A549 (cell line): ENCODE data around the gene NFASC. TPM values are rescaled to one million over a fixed set of nuclear protein-coding genes. Genes with fewer than 3 reads are reported as not detected.

Source experiments
- ATAC-seq, 2 experiments: fragments of 200-7000 bp in 1 of 2; fragments of >200 bp in 1 of 2; cut with Nextera tagmentation in 1 of 2; cut with Tn5 transposase in 1 of 2; 3 replicates each; pipeline versions ENCODE4 v1.8.0 to v1.9.1; 2018 to 2020; ENCODE audit warnings: mild to moderate bottlenecking in 1 of 2, moderate library complexity in 1 of 2
- CTCF ChIA-PET: fragments of 300-600 bp; sonication (Branson Sonifier 250); formaldehyde crosslinking; extraction: SDS; loops from one replicate; lab custom pipeline; 2021; ENCODE audit warnings: antibody characterized with exemption, inconsistent platforms; lab: Yijun Ruan, JAX
- POLR2A ChIA-PET: fragments of 350-600 bp; formaldehyde crosslinking; extraction: SDS; loops from one replicate; lab custom pipeline; 2021; ENCODE audit warnings: antibody characterized with exemption, inconsistent platforms; lab: Yijun Ruan, JAX
- DNase-seq, 2 experiments: peaks; one replicate each; pipeline versions ENCODE4 v3.0.0 to v3.0.0-alpha.2; 2011 to 2016; ENCODE audit warnings: low read depth in 1 of 2, low spot score in 1 of 2
- FAIRE-seq: peaks from 2 replicates; lab custom pipeline; 2011; peaks lifted over from hg19 to GRCh38; lab: Jason Lieb, UNC
- H3K27ac ChIP-seq, 2 experiments: fragments of >200 bp; sonication (Bioruptor Twin); formaldehyde crosslinking; 3 replicates each; pipeline ENCODE4 v1.5.1; 2016 to 2017
- H3K4me1 ChIP-seq: fragments of >200 bp; sonication (Bioruptor Twin); formaldehyde crosslinking; 3 replicates; pipeline ENCODE4 v1.6.1; 2016
- H3K4me2 ChIP-seq: fragments of >200 bp; sonication (Bioruptor Twin); formaldehyde crosslinking; 3 replicates; pipeline ENCODE4 v1.6.1; 2016
- H3K4me3 ChIP-seq: fragments of >200 bp; sonication (Bioruptor Twin); formaldehyde crosslinking; 3 replicates; pipeline ENCODE4 v1.5.1; 2016
- H3K9me3 ChIP-seq: fragments of >200 bp; sonication (Bioruptor Twin); formaldehyde crosslinking; 3 replicates; pipeline ENCODE4 v1.6.1; 2016
- BHLHE40 ChIP-seq: IDR thresholded peaks from 2 replicates; pipeline ENCODE4 v1.6.1; 2012; ENCODE audit warnings: low read depth, low read length, inconsistent platforms
- CBX2 ChIP-seq: fragments of 200-600 bp; sonication (generic); IDR thresholded peaks from 2 replicates; pipeline ENCODE4 v1.6.1; 2016; ENCODE audit warnings: low read depth, mild to moderate bottlenecking, borderline replicate concordance
- CBX8 ChIP-seq: fragments of 200-600 bp; sonication (generic); IDR thresholded peaks from 2 replicates; pipeline ENCODE4 v1.6.1; 2016
- CEBPB ChIP-seq, 2 experiments: fragments of >200 bp in 1 of 2; sonication (Bioruptor Twin) in 1 of 2; formaldehyde crosslinking in 1 of 2; IDR thresholded peaks; 2 replicates each; pipeline ENCODE4 v1.6.1; 2012 to 2016
- CHD2 ChIP-seq: fragments of 150-350 bp; IDR thresholded peaks from 2 replicates; pipeline ENCODE4 v1.6.1; 2014; ENCODE audit warnings: low read length; ENCODE audit not compliant: partially characterized antibody
- EHF ChIP-seq: fragments of 250-450 bp; sonication (Bioruptor Pico); IDR thresholded peaks from 2 replicates; pipeline ENCODE4 v1.5.0; 2020; ENCODE audit warnings: mild to moderate bottlenecking
- EHMT2 ChIP-seq: fragments of 200-600 bp; sonication (generic); IDR thresholded peaks from 2 replicates; pipeline ENCODE4 v1.6.1; 2016; ENCODE audit warnings: antibody characterized with exemption, low read depth, mild to moderate bottlenecking, moderate library complexity
- FOSB ChIP-seq: fragments of 250-450 bp; sonication (Bioruptor Pico); IDR thresholded peaks from 2 replicates; pipeline ENCODE4 v1.5.0; 2020; ENCODE audit warnings: mild to moderate bottlenecking, moderate library complexity
- FOXS1 ChIP-seq: fragments of 250-450 bp; sonication (Bioruptor Pico); IDR thresholded peaks from 2 replicates; pipeline ENCODE4 v1.5.0; 2020; ENCODE audit warnings: mild to moderate bottlenecking, moderate library complexity
- HDAC2 ChIP-seq: fragments of 200-600 bp; sonication (generic); IDR thresholded peaks from 2 replicates; pipeline ENCODE4 v1.6.1; 2016
- HMGXB4 ChIP-seq: fragments of 250-450 bp; sonication (Bioruptor Pico); IDR thresholded peaks from 2 replicates; pipeline ENCODE4 v1.5.0; 2021; ENCODE audit warnings: mild to moderate bottlenecking, moderate library complexity, borderline replicate concordance
- HOXB5 ChIP-seq: fragments of 250-450 bp; sonication (Bioruptor Pico); IDR thresholded peaks from 2 replicates; pipeline ENCODE4 v1.5.0; 2020; ENCODE audit warnings: mild to moderate bottlenecking, moderate library complexity
- JUN ChIP-seq, 2 experiments: fragments of >200 bp; sonication (Bioruptor Twin); formaldehyde crosslinking; IDR thresholded peaks; 2 replicates in 1 of 2; 3 replicates in 1 of 2; pipeline ENCODE4 v1.6.1; 2016 to 2017
- NFE2L2 ChIP-seq: fragments of 150-350 bp; conservative IDR thresholded peaks from 2 replicates; pipeline ENCODE4 v1.6.1; 2014; ENCODE audit warnings: low read length
- NPAS2 ChIP-seq: fragments of 250-450 bp; sonication (Bioruptor Pico); IDR thresholded peaks from 2 replicates; pipeline ENCODE4 v1.8.0; 2022; ENCODE audit warnings: mild to moderate bottlenecking, moderate library complexity, borderline replicate concordance
- NR3C1 ChIP-seq: fragments of >200 bp; sonication (Bioruptor Twin); formaldehyde crosslinking; IDR thresholded peaks from 3 replicates; pipeline ENCODE4 v1.6.1; 2017
- PHF8 ChIP-seq: fragments of 200-600 bp; sonication (generic); IDR thresholded peaks from 2 replicates; pipeline ENCODE4 v1.6.1; 2016; ENCODE audit warnings: low read depth, mild to moderate bottlenecking, antibody characterized with exemption, moderate library complexity, borderline replicate concordance
- POLR2A ChIP-seq: IDR thresholded peaks from 2 replicates; pipeline ENCODE4 v1.6.1; 2012; ENCODE audit warnings: mild to moderate bottlenecking, low read length
- POLR2AphosphoS2 ChIP-seq: conservative IDR thresholded peaks from 2 replicates; pipeline ENCODE4 v1.6.1; 2012; ENCODE audit warnings: low read length, improper control_type of control experiment, inconsistent platforms
- RCOR1 ChIP-seq: fragments of 150-350 bp; IDR thresholded peaks from 2 replicates; pipeline ENCODE4 v1.6.1; 2014; ENCODE audit warnings: antibody characterized with exemption, low read length, low read depth
- RFX5 ChIP-seq: fragments of 450-650 bp; IDR thresholded peaks from 2 replicates; pipeline ENCODE4 v1.7.1; 2014; ENCODE audit warnings: antibody characterized with exemption, mild to moderate bottlenecking, moderate library complexity
- TFCP2L1 ChIP-seq: fragments of 250-450 bp; sonication (Bioruptor Pico); IDR thresholded peaks from 2 replicates; pipeline ENCODE4 v1.5.0; 2021; ENCODE audit warnings: mild to moderate bottlenecking
- TP53 ChIP-seq: fragments of 250-450 bp; sonication (Bioruptor Pico); IDR thresholded peaks from 2 replicates; pipeline ENCODE4 v1.5.0; 2021; ENCODE audit warnings: mild to moderate bottlenecking, moderate library complexity
- ZSCAN20 ChIP-seq: fragments of 250-450 bp; sonication (Bioruptor Pico); IDR thresholded peaks from 2 replicates; pipeline ENCODE4 v1.8.0; 2022; ENCODE audit warnings: mild to moderate bottlenecking, moderate library complexity
- WGBS: methylation state at CpG from one replicate; pipeline ENCODE4 v1.1.6; 2017; ENCODE audit errors: missing lambda C conversion rate; 5-methylcytosine and 5-hydroxymethylcytosine counted together
- polyA plus RNA-seq, 4 experiments: library from polyadenylated mRNA; depleted of rRNA in 3 of 4; stranded (reverse); fragments of >200 nt; fragmentation: RNase III in 1 of 4; extraction: RNeasy Plus Mini Kit Qiagen cat#74134 plus additional on column Dnase treatment in 1 of 4; gene quantifications; 2 replicates in 3 of 4; 3 replicates in 1 of 4; pipeline ENCODE4 v1.2.3, GENCODE V29; 2011 to 2017
- TF ChIP-seq, protein P1 (sequence below): IDR thresholded peaks from 2 replicates; pipeline ENCODE4 v1.6.1; 2012
- TF ChIP-seq, protein P2 (sequence below): fragments of >200 bp; sonication (Bioruptor Twin); formaldehyde crosslinking; IDR thresholded peaks from 3 replicates; pipeline ENCODE4 v1.5.1; 2016

Gene NFASC
- polyA plus RNA-seq, 2 of the 4 experiments (the other 2 are of a cell fraction), result 0.27 to 0.39 TPM

GRCh38 chr1:205056956-205057568 lies 186.4 kb downstream of the NFASC start:
- ATAC-seq (no peak), DNase-seq (no peak), FAIRE-seq (no peak)
- H3K4me3 ChIP-seq, result no peak overlapping the region
- H3K4me1 ChIP-seq, result no peaks in the 10 kb centered on the region
- no peak overlapping the region for H3K27ac ChIP-seq
- WGBS, result 94% methylated on average over 5 of the region's 6 CpGs
- H3K9me3 ChIP-seq, result no peaks in the 10 kb centered on the region
- H3K4me2 ChIP-seq, result no peak overlapping the region
- ChIA-PET POLR2A (no interaction called here), CTCF (interaction anchor here (1.1 to 5.9 kb wide), 3 partner anchors 14 to 250 kb away, joined by 4 to 32 read pairs (median 6); no protein-coding TSS in a partner anchor)
- TF ChIP-seq CBX8, result no peak
- no peak for TF ChIP-seq RCOR1
- TF ChIP-seq PHF8, result no peak
- TF ChIP-seq EHF (CRISPR knock-in tag), result no peak
- no peak for TF ChIP-seq JUN (IDR thresholded peaks at IDR 0.05)
- no peak for TF ChIP-seq HDAC2
- TF ChIP-seq TP53 (CRISPR knock-in tag), result no peak
- TF ChIP-seq EHMT2, result no peak
- TF ChIP-seq, protein P1, sequence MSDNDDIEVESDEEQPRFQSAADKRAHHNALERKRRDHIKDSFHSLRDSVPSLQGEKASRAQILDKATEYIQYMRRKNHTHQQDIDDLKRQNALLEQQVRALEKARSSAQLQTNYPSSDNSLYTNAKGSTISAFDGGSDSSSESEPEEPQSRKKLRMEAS, result no peak
- no peak for TF ChIP-seq TFCP2L1
- TF ChIP-seq CBX2, result no peak
- TF ChIP-seq FOXS1 (CRISPR knock-in tag), result no peak
- TF ChIP-seq HOXB5 (CRISPR knock-in tag), result no peak
- TF ChIP-seq CHD2, result no peak

DNA sequence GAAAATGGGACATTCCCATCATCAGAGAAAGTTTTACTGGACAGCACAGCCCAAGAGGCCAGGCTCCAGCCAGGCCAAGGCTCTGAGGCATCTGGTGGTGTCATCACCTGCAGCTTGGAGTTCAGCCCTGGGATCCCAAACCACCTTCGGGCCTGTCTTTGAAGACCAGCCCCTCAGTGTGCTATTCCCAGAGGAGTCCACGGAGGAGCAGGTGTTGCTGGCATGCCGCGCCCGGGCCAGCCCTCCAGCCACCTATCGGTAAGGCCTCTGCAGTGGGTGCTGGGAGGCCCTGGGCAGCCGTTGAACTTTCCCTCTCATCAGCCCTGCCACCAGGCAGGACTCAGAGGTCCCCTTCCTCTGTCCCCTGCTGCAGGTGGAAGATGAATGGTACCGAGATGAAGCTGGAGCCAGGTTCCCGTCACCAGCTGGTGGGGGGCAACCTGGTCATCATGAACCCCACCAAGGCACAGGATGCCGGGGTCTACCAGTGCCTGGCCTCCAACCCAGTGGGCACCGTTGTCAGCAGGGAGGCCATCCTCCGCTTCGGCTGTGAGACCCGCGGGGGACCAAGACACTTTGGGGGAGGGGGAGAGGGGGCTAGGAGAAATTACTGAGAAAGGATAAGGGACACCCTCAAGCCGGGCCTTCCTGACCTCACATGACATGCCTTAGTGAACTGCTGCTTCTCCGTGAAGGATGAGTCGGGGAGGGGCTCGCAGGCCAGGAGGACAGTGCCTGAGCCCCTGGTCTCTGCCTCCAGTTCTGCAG lies 187.3 kb downstream of the NFASC start:
- H3K27ac ChIP-seq, result no peak overlapping the region
- CTCF ChIA-PET, result interaction anchor here (0.5 to 6.0 kb wide), 5 partner anchors 19 to 114 kb away, joined by 3 to 134 read pairs (median 4); partner anchors contain the start of gene TMEM81
- TF ChIP-seq RCOR1 (no peak), ZSCAN20 (no peak), FOXS1 (CRISPR knock-in tag) (no peak), RFX5 (no peak), POLR2AphosphoS2 (no peak), BHLHE40 (no peak), NPAS2 (CRISPR knock-in tag) (no peak), POLR2A (no peak), TFCP2L1 (no peak), NR3C1 (no peak), FOSB (no peak), CEBPB (IDR thresholded peaks at IDR 0.05) (no peak), HMGXB4 (no peak), NFE2L2 (no peak)
- TF ChIP-seq, protein P1, result no peak
- TF ChIP-seq, protein P2, sequence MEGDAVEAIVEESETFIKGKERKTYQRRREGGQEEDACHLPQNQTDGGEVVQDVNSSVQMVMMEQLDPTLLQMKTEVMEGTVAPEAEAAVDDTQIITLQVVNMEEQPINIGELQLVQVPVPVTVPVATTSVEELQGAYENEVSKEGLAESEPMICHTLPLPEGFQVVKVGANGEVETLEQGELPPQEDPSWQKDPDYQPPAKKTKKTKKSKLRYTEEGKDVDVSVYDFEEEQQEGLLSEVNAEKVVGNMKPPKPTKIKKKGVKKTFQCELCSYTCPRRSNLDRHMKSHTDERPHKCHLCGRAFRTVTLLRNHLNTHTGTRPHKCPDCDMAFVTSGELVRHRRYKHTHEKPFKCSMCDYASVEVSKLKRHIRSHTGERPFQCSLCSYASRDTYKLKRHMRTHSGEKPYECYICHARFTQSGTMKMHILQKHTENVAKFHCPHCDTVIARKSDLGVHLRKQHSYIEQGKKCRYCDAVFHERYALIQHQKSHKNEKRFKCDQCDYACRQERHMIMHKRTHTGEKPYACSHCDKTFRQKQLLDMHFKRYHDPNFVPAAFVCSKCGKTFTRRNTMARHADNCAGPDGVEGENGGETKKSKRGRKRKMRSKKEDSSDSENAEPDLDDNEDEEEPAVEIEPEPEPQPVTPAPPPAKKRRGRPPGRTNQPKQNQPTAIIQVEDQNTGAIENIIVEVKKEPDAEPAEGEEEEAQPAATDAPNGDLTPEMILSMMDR, result no peak
- 66% methylated on average over 5 of the region's 19 CpGs for WGBS
- no peaks in the 10 kb centered on the region for H3K4me1 ChIP-seq
- no peak overlapping the region for H3K4me3 ChIP-seq
- DNase-seq (no peak), ATAC-seq (no peak), FAIRE-seq (no peak)
- POLR2A ChIA-PET, result no interaction called here
- H3K9me3 ChIP-seq, result no peaks in the 10 kb centered on the region
- no peak overlapping the region for H3K4me2 ChIP-seq
